Measurements from ENCODE around the gene MFSD11. TPM values are rescaled to one million over a fixed set of nuclear protein-coding genes. Genes with fewer than 3 reads are reported as not detected.

MFSD11 gene
- total and polyA plus RNA-seq, 2 of the 4 experiments (the other 2 are of a cell fraction), result 12.3 to 16.1 TPM

- Histone ChIP-seq H2AK5ac (ENCODE audit: low read depth, low read length) (no peak overlapping the region), H3K27me3 (ENCODE audit: control insufficient read depth, insufficient read depth, low read length) (no peaks in the 10 kb centered on the region), H3K36me3 (ENCODE audit: control insufficient read depth, insufficient read depth, low read length) (peaks cover 19% of the 10 kb centered on the region), H3K4me3 (ENCODE audit: insufficient read depth, low read depth, low read length) (no peak overlapping the region), H3K23ac (ENCODE audit: low read depth, low read length) (no peak overlapping the region), H3K9me1 (ENCODE audit: insufficient read depth, low read length) (peaks cover 9% of the 10 kb centered on the region; the same call in 1 of the 2 replicates), H2BK5ac (ENCODE audit: low read depth, low read length, poor library complexity, severe bottlenecking) (no peak overlapping the region), H2AK9ac (replicated peaks; ENCODE audit: low read depth, low read length, poor library complexity) (no peak overlapping the region), H3K56ac (ENCODE audit: extremely low read depth, insufficient read depth, low read length) (no peak overlapping the region), H3K9me3 (ENCODE audit: control insufficient read depth, insufficient read depth, low read length) (no peaks in the 10 kb centered on the region), H4K8ac (ENCODE audit: low read depth in 2 of 2, low read length in 2 of 2) (no peak overlapping the region), H2BK15ac (ENCODE audit: low read depth, low read length) (no peak overlapping the region), H2BK20ac (ENCODE audit: low read depth, low read length) (no peak overlapping the region), H3K9ac (ENCODE audit: low read depth, low read length) (no peak overlapping the region), H4K20me1 (ENCODE audit: insufficient read depth, low read length) (no peaks in the 10 kb centered on the region), H4K91ac (ENCODE audit: insufficient read depth, low read depth, low read length) (no peak overlapping the region), H2BK120ac (ENCODE audit: low read depth, low read length) (no peak overlapping the region), H3K79me1 (ENCODE audit: low read depth in 1 of 2, low read length in 2 of 2) (no peaks in the 10 kb centered on the region), H2AFZ (replicated peaks; ENCODE audit: low read length, poor library complexity) (no peak overlapping the region), H3K18ac (ENCODE audit: low read depth, low read length) (no peak overlapping the region), H4K5ac (ENCODE audit: low read depth, low read length) (no peak overlapping the region), H3K4ac (ENCODE audit: low read depth, low read length) (no peak overlapping the region), H3K4me2 (ENCODE audit: low read depth, low read length) (no peak overlapping the region), H3K14ac (replicated peaks; ENCODE audit: low read depth, low read length) (no peak overlapping the region), H3K27ac (ENCODE audit: insufficient read depth, low read length) (no peak overlapping the region), H3K4me1 (ENCODE audit: control insufficient read depth, insufficient read depth, low read length) (no peaks in the 10 kb centered on the region)
- WGBS, 2 experiments (ENCODE audit: extremely low coverage in 2 of 2, insufficient read length in 1 of 2), result no CpG with 5 or more reads among the region's 3 CpGs
- ATAC-seq (ENCODE audit: low read depth), result no peak
- BruUV-seq (replicated peaks), result no TSS peak
- TF ChIP-seq FOS (IDR thresholded peaks at IDR 0.05; ENCODE audit: low read depth, low read length) (no peak), MXI1 (IDR thresholded peaks at IDR 0.05; ENCODE audit: borderline replicate concordance, low read depth, low read length) (no peak), USF2 (IDR thresholded peaks at IDR 0.05; ENCODE audit: low read depth, low read length) (no peak), RFX5 (IDR thresholded peaks at IDR 0.05; ENCODE audit: low read depth, low read length) (no peak), MAFK (IDR thresholded peaks at IDR 0.05; ENCODE audit: low read depth, low read length) (no peak), RAD21 (IDR thresholded peaks at IDR 0.05; ENCODE audit: low read length) (no peak), NFE2L2 (IDR thresholded peaks at IDR 0.05; ENCODE audit: low read depth, low read length) (no peak), POLR2A (IDR thresholded peaks at IDR 0.05; ENCODE audit: low read depth, low read length) (no peak), CTCF (conservative IDR thresholded peaks at IDR 0.05; ENCODE audit: low read depth, low read length) (no peak), MAZ (IDR thresholded peaks at IDR 0.05; ENCODE audit: borderline replicate concordance, low read depth, low read length) (no peak), SMC3 (IDR thresholded peaks at IDR 0.05; ENCODE audit: low read depth, low read length) (no peak), RCOR1 (IDR thresholded peaks at IDR 0.05; ENCODE audit: insufficient replicate concordance, low read length) (no peak), CHD1 (IDR thresholded peaks at IDR 0.05; ENCODE audit: low read depth, low read length) (no peak), CEBPB (IDR thresholded peaks at IDR 0.05; ENCODE audit: low read depth, low read length) (no peak)
- ChIA-PET CTCF (interaction anchor here (0.6 to 0.7 kb wide), 2 partner anchors 32 to 218 kb away, joined by 3 read pairs; partner anchors contain the start of genes JMJD6 and METTL23), POLR2A (ENCODE audit: unreplicated experiment) (no interaction called here)
- no peak for DNase-seq
- intact Hi-C loops (cut with micrococcal nuclease), result no loop called here
- in situ Hi-C loops (cut with MboI; ENCODE audit: low sequenced_read_pairs), result no loop called here
- dilution Hi-C loops (cut with HindIII; ENCODE audit: low sequenced_read_pairs, unreplicated experiment), result no loop called here
Observed at GRCh38 chr17:76758570-76758969, 20.7 kb downstream of the MFSD11 start.

Measured in IMR-90 (cell line).